Esophagus muscularis mucosa (tissue), 4 donors: ENCODE results near the gene JAK2. TPM values are rescaled to one million over a fixed set of nuclear protein-coding genes. Genes with fewer than 3 reads are reported as not detected.
"Not testable (repeated sequence)": the region's sequence is repeated elsewhere in the genome, so short reads cannot be mapped to it uniquely, and the experiment has no call there.

Source experiments
- DNase-seq: peaks from one replicate; pipeline ENCODE4 v3.0.0-alpha.2; 2017; ENCODE audit errors: extremely low spot score
- H3K27ac ChIP-seq, 4 donors: fragments of 200-600 bp; sonication (generic); replicated peaks in 1 of 4; 1 replicate in 3 of 4; 2 replicates in 1 of 4; pipeline ENCODE4 v1.5.1; 2016 to 2019; ENCODE audit warnings: mild to moderate bottlenecking in 1 of 4
- H3K27me3 ChIP-seq, 4 donors: fragments of 200-600 bp; sonication (generic); one replicate each; pipeline versions ENCODE4 v1.5.1 to v1.6.0; 2016 to 2019
- H3K36me3 ChIP-seq, 4 donors: fragments of 200-600 bp; sonication (generic); one replicate each; pipeline ENCODE4 v1.5.1; 2016 to 2019
- H3K4me1 ChIP-seq, 4 donors: fragments of 200-600 bp; sonication (generic); one replicate each; pipeline ENCODE4 v1.5.1; 2016 to 2019
- H3K4me3 ChIP-seq, 4 donors: fragments of 200-600 bp; sonication (generic); 1 replicate in 2 of 4; 2 replicates in 2 of 4; pipeline ENCODE4 v1.5.1; 2016 to 2019; ENCODE audit warnings: mild to moderate bottlenecking in 4 of 4, moderate library complexity in 1 of 4
- H3K9me3 ChIP-seq, 4 donors: fragments of 200-600 bp; sonication (generic); 1 replicate in 3 of 4; 2 replicates in 1 of 4; pipeline ENCODE4 v1.5.1; 2016 to 2019
- EP300 ChIP-seq: sonication (generic); formaldehyde crosslinking; IDR thresholded peaks from one replicate; pipeline ENCODE4 v1.6.1; 2017; ENCODE audit warnings: antibody characterized with exemption
- POLR2A ChIP-seq: fragments of 450-650 bp; IDR thresholded peaks from one replicate; pipeline ENCODE4 v1.6.1; 2017; ENCODE audit warnings: antibody characterized with exemption, moderate library complexity, mild to moderate bottlenecking, low read depth
- POLR2AphosphoS5 ChIP-seq, 2 donors: sonication (generic); formaldehyde crosslinking; IDR thresholded peaks; one replicate each; pipeline ENCODE4 v1.6.1; 2017; ENCODE audit warnings: antibody characterized with exemption in 2 of 2
- WGBS: methylation state at CpG from one replicate; pipeline ENCODE4 v1.1.5; 2018; 5-methylcytosine and 5-hydroxymethylcytosine counted together
- intact Hi-C: fragments of 100-400 bp; cut with DNase I; formaldehyde crosslinking; loops from one replicate; pipeline ENCODE4 v1.15.1; 2023
- total RNA-seq, 4 donors: library from RNA; depleted of rRNA; stranded (reverse); fragments of >200 nt; gene quantifications; one replicate each; pipeline versions ENCODE4 v1.1.0 to v1.2.1, GENCODE V29; 2016
- TF ChIP-seq, protein P1 (sequence below), 3 experiments: fragments of 200-600 bp in 2 of 3; fragments of 450-650 bp in 1 of 3; sonication (generic) in 2 of 3; IDR thresholded peaks; one replicate each; pipeline ENCODE4 v1.5.1; 2017 to 2019; ENCODE audit warnings: antibody characterized with exemption in 3 of 3, mild to moderate bottlenecking in 2 of 3, moderate library complexity in 1 of 3

JAK2 gene
- total RNA-seq, 4 donors from 2014 or later = 27.0 to 47.8 (median 35.1) TPM

DNA sequence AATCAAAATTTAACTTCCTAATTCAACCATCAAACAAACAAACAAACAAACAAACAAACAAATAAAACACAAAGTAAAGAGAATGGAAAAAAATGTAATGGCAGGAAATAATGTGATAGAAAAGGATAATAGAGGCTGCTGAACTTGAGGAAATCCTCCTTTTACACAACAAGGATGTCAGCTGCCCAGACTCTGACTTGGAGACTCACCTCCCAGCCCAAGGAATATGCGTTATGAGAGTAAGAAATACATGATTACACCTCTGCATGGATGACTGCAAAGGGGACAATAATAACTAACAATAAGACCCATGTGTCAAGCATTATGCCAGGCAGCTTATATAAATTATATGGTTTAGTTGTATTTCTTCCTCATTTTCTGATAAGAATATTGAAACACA is 46.6 kb upstream of the JAK2 start:
- WGBS = 90% methylated on average over 1 of the region's 1 CpG
- TF ChIP-seq, protein P1, sequence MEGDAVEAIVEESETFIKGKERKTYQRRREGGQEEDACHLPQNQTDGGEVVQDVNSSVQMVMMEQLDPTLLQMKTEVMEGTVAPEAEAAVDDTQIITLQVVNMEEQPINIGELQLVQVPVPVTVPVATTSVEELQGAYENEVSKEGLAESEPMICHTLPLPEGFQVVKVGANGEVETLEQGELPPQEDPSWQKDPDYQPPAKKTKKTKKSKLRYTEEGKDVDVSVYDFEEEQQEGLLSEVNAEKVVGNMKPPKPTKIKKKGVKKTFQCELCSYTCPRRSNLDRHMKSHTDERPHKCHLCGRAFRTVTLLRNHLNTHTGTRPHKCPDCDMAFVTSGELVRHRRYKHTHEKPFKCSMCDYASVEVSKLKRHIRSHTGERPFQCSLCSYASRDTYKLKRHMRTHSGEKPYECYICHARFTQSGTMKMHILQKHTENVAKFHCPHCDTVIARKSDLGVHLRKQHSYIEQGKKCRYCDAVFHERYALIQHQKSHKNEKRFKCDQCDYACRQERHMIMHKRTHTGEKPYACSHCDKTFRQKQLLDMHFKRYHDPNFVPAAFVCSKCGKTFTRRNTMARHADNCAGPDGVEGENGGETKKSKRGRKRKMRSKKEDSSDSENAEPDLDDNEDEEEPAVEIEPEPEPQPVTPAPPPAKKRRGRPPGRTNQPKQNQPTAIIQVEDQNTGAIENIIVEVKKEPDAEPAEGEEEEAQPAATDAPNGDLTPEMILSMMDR (IDR thresholded peaks at IDR 0.05) = no peak
- no peak for TF ChIP-seq POLR2A
- no peak for TF ChIP-seq POLR2AphosphoS5 (IDR thresholded peaks at IDR 0.05)
- TF ChIP-seq EP300 = no peak
- Histone ChIP-seq H3K27me3 (no peaks in the 10 kb centered on the region), H3K9me3 (no peaks in the 10 kb centered on the region), H3K4me1 (peaks cover 6 to 17% (median 10%) of the 10 kb centered on the region in 4 donors), H3K27ac (no peak overlapping the region), H3K4me3 (no peak overlapping the region), H3K36me3 (no peaks in the 10 kb centered on the region)
- DNase-seq = no peak
- intact Hi-C loops = no loop called here

DNA sequence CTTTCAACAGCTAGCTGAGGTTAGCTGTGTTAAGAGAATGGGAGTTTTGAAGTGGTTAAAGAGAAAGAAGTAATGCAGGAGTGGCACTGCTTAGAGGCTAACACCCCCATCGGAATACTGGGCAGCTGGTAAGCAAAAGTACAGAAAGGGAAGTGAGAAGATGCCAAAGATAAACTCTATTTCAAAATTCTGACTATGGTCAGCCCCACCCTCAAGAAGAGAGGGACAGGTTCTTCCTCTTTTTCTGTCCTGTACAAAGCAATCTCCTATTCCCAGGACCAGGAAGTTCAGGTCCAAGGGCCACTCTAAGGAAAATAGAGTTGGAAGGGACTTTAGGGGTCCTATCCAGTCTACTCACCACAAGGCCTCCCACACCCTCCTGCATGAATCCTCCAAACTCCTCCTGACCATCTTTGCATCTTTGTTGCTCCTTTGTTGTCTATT is 45.9 kb upstream of the JAK2 start:
- H3K36me3 ChIP-seq = no peaks in the 10 kb centered on the region
- intact Hi-C loops = no loop called here
- no peak overlapping the region for H3K4me3 ChIP-seq
- DNase-seq = no peak
- no peaks in the 10 kb centered on the region for H3K27me3 ChIP-seq
- no peaks in the 10 kb centered on the region for H3K9me3 ChIP-seq
- TF ChIP-seq POLR2AphosphoS5 (IDR thresholded peaks at IDR 0.05) (no peak), EP300 (no peak), POLR2A (no peak)
- TF ChIP-seq, protein P1 (IDR thresholded peaks at IDR 0.05) = no peak
- no peak overlapping the region for H3K27ac ChIP-seq
- 57% methylated on average over 1 of the region's 1 CpG for WGBS
- peaks cover 6 to 17% (median 10%) of the 10 kb centered on the region in 4 donors for H3K4me1 ChIP-seq

DNA sequence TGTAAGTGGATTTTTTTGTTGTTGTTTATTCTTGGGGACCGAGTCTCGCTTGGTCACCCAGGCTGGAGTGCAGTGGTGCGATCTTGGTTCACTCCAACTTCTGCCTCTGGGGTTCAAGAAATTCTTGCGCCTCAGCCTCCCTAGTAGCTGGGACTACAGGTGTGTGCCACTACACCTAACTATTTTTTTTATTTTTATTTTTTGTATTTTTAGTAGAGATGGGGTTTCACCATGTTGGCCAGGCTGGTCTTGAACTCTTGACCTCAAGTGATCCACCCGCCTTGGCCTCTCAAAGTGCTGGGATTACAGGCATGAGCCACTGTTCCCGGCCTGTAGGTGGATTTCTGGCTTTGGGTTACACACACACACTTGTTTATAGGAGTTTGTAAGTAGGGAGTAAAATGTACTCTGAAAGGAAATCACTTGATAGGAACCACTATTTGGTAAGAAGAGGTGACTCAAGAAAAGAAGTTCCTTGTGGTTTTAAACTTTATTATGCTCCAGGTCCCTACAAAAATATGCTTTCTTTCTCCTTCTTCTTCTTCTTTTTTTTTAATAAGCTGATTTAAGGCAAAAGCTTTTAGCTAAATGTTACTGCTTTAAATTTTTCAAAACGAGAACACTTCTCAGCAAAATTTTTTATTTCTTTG is 42.9 kb upstream of the JAK2 start:
- DNase-seq, intact Hi-C loops, H3K27ac ChIP-seq: not testable (repeated sequence)

DNA sequence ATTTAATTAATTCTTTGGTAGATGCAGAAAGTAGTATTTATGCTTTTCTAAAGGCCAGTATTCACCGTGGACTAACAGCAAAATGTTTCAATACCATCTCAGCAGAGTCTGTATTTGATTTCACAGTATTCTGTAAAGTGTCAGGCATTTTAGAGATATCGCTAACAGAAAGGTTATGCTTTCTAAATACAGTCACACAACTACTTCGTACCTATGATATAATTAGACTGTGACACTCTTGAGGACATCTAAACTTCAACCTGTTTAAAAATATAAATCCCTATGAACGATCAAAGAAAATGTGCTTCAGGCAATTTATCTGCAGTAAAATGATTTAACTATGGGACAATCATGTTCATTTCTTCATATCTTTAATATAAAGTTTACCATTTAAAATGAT is 41.7 kb upstream of the JAK2 start:
- Histone ChIP-seq H3K27me3 (no peaks in the 10 kb centered on the region), H3K4me1 (no peaks in the 10 kb centered on the region), H3K4me3 (no peak overlapping the region), H3K27ac (no peak overlapping the region), H3K9me3 (no peaks in the 10 kb centered on the region), H3K36me3 (no peaks in the 10 kb centered on the region)
- intact Hi-C loops = no loop called here
- DNase-seq = no peak
- TF ChIP-seq, protein P1 (IDR thresholded peaks at IDR 0.05) = no peak
- TF ChIP-seq POLR2A (no peak), EP300 (no peak), POLR2AphosphoS5 (IDR thresholded peaks at IDR 0.05) (no peak)
- 82% methylated on average over 4 of the region's 4 CpGs for WGBS

More for the DNA sequence above, 42.9 kb upstream of the JAK2 start:
- not testable (repeated sequence) for H3K27me3 ChIP-seq, H3K9me3 ChIP-seq, H3K4me3 ChIP-seq, H3K36me3 ChIP-seq
- 75% methylated on average over 7 of the region's 7 CpGs for WGBS
- peaks cover 2 to 11% (median 4%) of the 10 kb centered on the region in 4 donors for H3K4me1 ChIP-seq

DNA sequence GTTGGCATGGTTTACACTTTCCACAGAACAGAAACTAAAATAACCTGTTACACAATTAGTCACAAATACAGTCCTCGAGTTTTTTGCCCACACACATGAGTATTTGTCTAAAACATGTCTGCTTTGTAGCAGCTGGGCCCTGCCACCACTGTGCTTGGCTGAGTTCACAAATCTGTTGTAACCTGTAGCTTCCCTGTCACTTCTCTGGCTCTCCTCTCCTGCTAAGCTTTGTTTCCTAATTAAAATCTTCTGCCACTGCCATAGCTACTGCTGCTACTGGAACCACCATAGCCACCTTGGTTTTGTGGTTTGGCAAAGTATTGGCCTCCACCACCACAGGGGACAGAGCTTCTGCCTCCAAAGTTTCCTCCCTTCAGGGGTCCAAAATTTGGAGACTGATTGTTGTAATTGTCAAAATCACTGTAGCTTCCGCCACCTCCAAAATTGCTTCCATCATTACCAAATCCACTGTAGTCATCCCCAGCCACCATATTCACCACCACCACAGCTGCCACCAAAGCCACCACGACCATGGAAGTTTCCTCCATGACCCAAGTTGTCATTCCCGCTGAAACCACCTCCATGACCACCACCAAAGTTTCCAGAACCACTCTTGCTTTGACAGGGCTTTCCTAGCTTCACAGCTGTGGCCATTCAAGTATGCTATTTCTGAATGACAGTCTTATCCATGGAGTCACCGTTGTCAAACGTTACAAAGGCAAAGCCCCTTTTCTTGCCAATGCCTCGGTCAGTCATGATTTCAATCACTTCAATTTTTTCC is 40.5 kb upstream of the JAK2 start:
- H3K4me3 ChIP-seq, H3K27ac ChIP-seq, intact Hi-C loops, H3K27me3 ChIP-seq, H3K36me3 ChIP-seq, H3K4me1 ChIP-seq, H3K9me3 ChIP-seq, DNase-seq: not testable (repeated sequence)
- WGBS = 85% methylated on average over 7 of the region's 7 CpGs
